ENCODE results near the gene LRP1B.

The LRP1B gene

GRCh38 chr2:140274891-140275290 lies 1855.9 kb downstream of the LRP1B start:
- TF ChIP-seq CTCF (IDR thresholded peaks at IDR 0.05; ENCODE audit: insufficient read depth, low read depth, low read length, missing control alignments), result no peak
- no peak overlapping the region for H3K4me3 ChIP-seq (ENCODE audit: low read length)
- peak; percentile 5 for DNase-seq (ENCODE audit: low read depth)

DNA sequence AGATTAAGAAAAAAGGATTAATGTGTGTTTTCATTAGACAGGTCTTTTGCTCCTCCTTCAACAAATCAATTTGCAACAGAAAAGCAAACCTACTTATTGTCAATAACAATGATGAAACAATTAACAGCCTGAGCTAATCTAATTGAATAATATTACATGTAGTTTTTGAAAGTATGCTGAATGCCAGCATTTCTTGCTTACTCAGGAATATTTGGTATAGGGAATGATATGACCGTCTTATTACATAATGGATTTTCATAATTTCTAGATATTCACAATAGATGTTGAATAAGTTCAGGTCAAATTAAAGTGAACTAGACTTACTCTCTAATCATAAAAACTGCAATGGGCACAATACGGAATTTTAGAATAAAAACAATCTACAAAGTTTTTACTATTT lies 1856.9 kb downstream of the LRP1B start:
- no peak for TF ChIP-seq CTCF (IDR thresholded peaks at IDR 0.05; ENCODE audit: insufficient read depth, low read depth, low read length, missing control alignments)
- H3K4me3 ChIP-seq (ENCODE audit: low read length), result no peak overlapping the region
- DNase-seq (ENCODE audit: low read depth), result no peak

- H3K4me3 ChIP-seq (ENCODE audit: low read length), result no peak overlapping the region
- DNase-seq (ENCODE audit: low read depth), result no peak
- TF ChIP-seq CTCF (IDR thresholded peaks at IDR 0.05; ENCODE audit: insufficient read depth, low read depth, low read length, missing control alignments), result no peak
Observed at GRCh38 chr2:140273408-140273807, 1857.4 kb downstream of the LRP1B start.

GRCh38 chr2:140270224-140270623 lies 1860.6 kb downstream of the LRP1B start:
- no peak for DNase-seq (ENCODE audit: low read depth)
- TF ChIP-seq CTCF (IDR thresholded peaks at IDR 0.05; ENCODE audit: insufficient read depth, low read depth, low read length, missing control alignments), result no peak

GRCh38 chr2:140269000-140269399 lies 1861.8 kb downstream of the LRP1B start:
- TF ChIP-seq CTCF (IDR thresholded peaks at IDR 0.05; ENCODE audit: insufficient read depth, low read depth, low read length, missing control alignments), result no peak
- H3K4me3 ChIP-seq (ENCODE audit: low read length), result no peak overlapping the region
- DNase-seq (ENCODE audit: low read depth), result no peak

More at GRCh38 chr2:140270224-140270623, 1860.6 kb downstream of the LRP1B start:
- no peak overlapping the region for H3K4me3 ChIP-seq (ENCODE audit: low read length)

GRCh38 chr2:140262908-140263307 lies 1867.9 kb downstream of the LRP1B start:
- DNase-seq (ENCODE audit: low read depth), result no peak
- TF ChIP-seq CTCF (IDR thresholded peaks at IDR 0.05; ENCODE audit: insufficient read depth, low read depth, low read length, missing control alignments), result no peak
- no peak overlapping the region for H3K4me3 ChIP-seq (ENCODE audit: low read length)

DNA sequence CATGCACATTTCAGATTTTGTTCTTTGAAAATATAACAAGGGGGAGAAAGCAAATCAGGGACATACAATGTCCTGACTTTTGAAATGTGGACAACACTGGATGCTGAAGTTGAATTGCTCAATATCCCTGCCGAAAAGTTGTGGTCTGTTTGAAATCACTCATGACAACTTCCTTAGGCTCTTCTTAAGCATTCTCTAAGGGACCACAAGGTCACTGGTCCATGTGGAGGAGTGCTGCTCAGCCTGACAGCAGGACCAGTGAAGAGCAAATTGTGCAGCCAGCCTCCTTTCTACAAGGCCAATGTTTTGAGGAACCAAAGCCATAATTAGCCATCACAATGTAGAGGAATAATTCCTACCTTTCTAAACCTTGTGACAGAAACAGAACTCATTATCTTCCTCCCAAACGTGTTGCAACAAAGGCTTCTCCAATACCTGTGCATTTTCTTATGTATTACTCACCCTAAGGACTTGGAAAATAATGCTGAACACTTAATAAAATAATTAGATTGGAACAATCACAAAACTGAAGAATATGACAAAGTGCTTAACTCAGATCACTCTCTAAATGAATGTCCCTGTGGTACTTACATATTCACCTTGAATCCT lies 1873.0 kb downstream of the LRP1B start:
- no peak overlapping the region for H3K4me3 ChIP-seq (ENCODE audit: low read length)
- DNase-seq (ENCODE audit: low read depth), result peak; percentile 58
- TF ChIP-seq CTCF (IDR thresholded peaks at IDR 0.05; ENCODE audit: insufficient read depth, low read depth, low read length, missing control alignments), result no peak
